Measurements from ENCODE around the gene FBXL13. TPM values are rescaled to one million over a fixed set of nuclear protein-coding genes. Genes with fewer than 3 reads are reported as not detected.
"Not testable (repeated sequence)": the region's sequence is repeated elsewhere in the genome, so short reads cannot be mapped to it uniquely, and the experiment has no call there.

The FBXL13 gene
- total RNA-seq, 1 donor from 2014 or later, result 0.36 TPM

- H3K27ac ChIP-seq (replicated peaks); H3K9me3 ChIP-seq (replicated peaks); H3K4me1 ChIP-seq; intact Hi-C loops (cut with micrococcal nuclease); DNase-seq; H3K4me3 ChIP-seq; H3K27me3 ChIP-seq (ENCODE audit: low read depth): not testable (repeated sequence)
- peaks cover 14% of the 10 kb centered on the region for H3K36me3 ChIP-seq
Observed at GRCh38 chr7:102788770-102789169, 285.8 kb downstream of the FBXL13 start.

GRCh38 chr7:102780926-102781325, 293.7 kb downstream of the FBXL13 start:
- H3K4me3 ChIP-seq; H3K4me1 ChIP-seq; DNase-seq; H3K27ac ChIP-seq (replicated peaks); intact Hi-C loops (cut with micrococcal nuclease); H3K9me3 ChIP-seq (replicated peaks); H3K27me3 ChIP-seq (ENCODE audit: low read depth): not testable (repeated sequence)
- peaks cover 20% of the 10 kb centered on the region for H3K36me3 ChIP-seq

GRCh38 chr7:102778663-102779062, 295.9 kb downstream of the FBXL13 start:
- not testable (repeated sequence) for H3K9me3 ChIP-seq (replicated peaks); H3K4me3 ChIP-seq

GRCh38 chr7:102776217-102776616, 298.4 kb downstream of the FBXL13 start:
- H3K27ac ChIP-seq (replicated peaks); H3K4me1 ChIP-seq; intact Hi-C loops (cut with micrococcal nuclease); H3K27me3 ChIP-seq (ENCODE audit: low read depth); DNase-seq; H3K4me3 ChIP-seq; H3K9me3 ChIP-seq (replicated peaks): not testable (repeated sequence)
- peaks cover 19% of the 10 kb centered on the region for H3K36me3 ChIP-seq

More at GRCh38 chr7:102778663-102779062, 295.9 kb downstream of the FBXL13 start:
- intact Hi-C loops (cut with micrococcal nuclease); H3K27ac ChIP-seq (replicated peaks); DNase-seq; H3K4me1 ChIP-seq; H3K27me3 ChIP-seq (ENCODE audit: low read depth): not testable (repeated sequence)
- peaks cover 20% of the 10 kb centered on the region for H3K36me3 ChIP-seq

- H3K4me3 ChIP-seq; H3K27me3 ChIP-seq (ENCODE audit: low read depth); H3K9me3 ChIP-seq (replicated peaks); H3K4me1 ChIP-seq; H3K27ac ChIP-seq (replicated peaks); H3K36me3 ChIP-seq; DNase-seq; intact Hi-C loops (cut with micrococcal nuclease): not testable (repeated sequence)
Observed at GRCh38 chr7:102770467-102770866, 304.1 kb downstream of the FBXL13 start.

- H3K27ac ChIP-seq (replicated peaks); DNase-seq; H3K36me3 ChIP-seq; H3K9me3 ChIP-seq (replicated peaks); H3K4me3 ChIP-seq; H3K4me1 ChIP-seq; H3K27me3 ChIP-seq (ENCODE audit: low read depth); intact Hi-C loops (cut with micrococcal nuclease): not testable (repeated sequence)
Observed at GRCh38 chr7:102769657-102770192, 304.9 kb downstream of the FBXL13 start.

- H3K27me3 ChIP-seq (ENCODE audit: low read depth); H3K9me3 ChIP-seq (replicated peaks); intact Hi-C loops (cut with micrococcal nuclease); H3K27ac ChIP-seq (replicated peaks); H3K4me1 ChIP-seq; DNase-seq; H3K4me3 ChIP-seq; H3K36me3 ChIP-seq: not testable (repeated sequence)
Observed at GRCh38 chr7:102763295-102763905, 311.2 kb downstream of the FBXL13 start.

Other genes with a start within 250 kb of the FBXL13 start
- gene LRRC17, start 161.8 kb downstream of the FBXL13 start, total RNA-seq, result 2.3 TPM
- gene ARMC10, start 344 bp upstream of the FBXL13 start, total RNA-seq, result 22.6 TPM
- gene NAPEPLD, start 74.3 kb upstream of the FBXL13 start, total RNA-seq, result 11.7 TPM
- gene PMPCB, start 222.6 kb upstream of the FBXL13 start, total RNA-seq, result 78.1 TPM

All from left ventricle myocardium inferior (tissue), 1 donor.